KMS-11 (cell line): ENCODE data around the gene MTURN.

Source experiments
- H2AFZ ChIP-seq: fragments of 200-600 bp; sonication (generic); 2 replicates; pipeline ENCODE4 v1.6.1; 2016; ENCODE audit warnings: antibody characterized with exemption, mixed run types, low read depth
- H3K27ac ChIP-seq: fragments of 200-600 bp; sonication (generic); 2 replicates; pipeline ENCODE4 v1.6.1; 2016; ENCODE audit warnings: mild to moderate bottlenecking, mixed run types
- H3K27me3 ChIP-seq: fragments of 200-600 bp; sonication (generic); 2 replicates; pipeline ENCODE4 v1.6.1; 2017; ENCODE audit warnings: mild to moderate bottlenecking, low read depth, mixed run types, moderate library complexity; ENCODE audit not compliant: insufficient read depth
- H3K36me3 ChIP-seq: fragments of 200-600 bp; sonication (generic); 2 replicates; pipeline ENCODE4 v1.6.1; 2017; ENCODE audit warnings: mild to moderate bottlenecking, mixed run types; ENCODE audit not compliant: insufficient read depth
- H3K4me1 ChIP-seq: fragments of 200-600 bp; sonication (generic); 2 replicates; pipeline ENCODE4 v1.6.1; 2016; ENCODE audit warnings: mild to moderate bottlenecking, low read depth, mixed run types; ENCODE audit not compliant: poor library complexity, severe bottlenecking
- H3K4me2 ChIP-seq: fragments of 200-600 bp; sonication (generic); 2 replicates; pipeline ENCODE4 v1.7.0; 2016; ENCODE audit warnings: mild to moderate bottlenecking, mixed run types
- H3K4me3 ChIP-seq: fragments of 200-600 bp; sonication (generic); IDR thresholded peaks from 2 replicates; pipeline ENCODE4 v1.6.1; 2017; ENCODE audit warnings: low read depth, low read length, mixed read lengths; ENCODE audit not compliant: insufficient read depth
- H3K79me2 ChIP-seq: fragments of 200-600 bp; sonication (generic); 2 replicates; pipeline ENCODE4 v1.6.1; 2016; ENCODE audit warnings: low read depth, mixed run types; ENCODE audit not compliant: insufficient read depth
- H3K9ac ChIP-seq: fragments of 200-600 bp; sonication (generic); 2 replicates; pipeline ENCODE4 v1.6.1; 2016; ENCODE audit warnings: mild to moderate bottlenecking, mixed run types
- H4K20me1 ChIP-seq: fragments of 200-600 bp; sonication (generic); 2 replicates; pipeline ENCODE4 v1.6.1; 2016; ENCODE audit warnings: mild to moderate bottlenecking, mixed run types; ENCODE audit not compliant: insufficient read depth
- TF ChIP-seq, protein P1 (sequence below): fragments of 200-600 bp; sonication (generic); conservative IDR thresholded peaks from 2 replicates; pipeline ENCODE4 v1.6.1; 2017; ENCODE audit warnings: low read depth, mild to moderate bottlenecking, antibody characterized with exemption, low read length, moderate library complexity, mixed read lengths

MTURN gene

GRCh38 chr7:30162133-30162532 lies 27.3 kb downstream of the MTURN start:
- Histone ChIP-seq H3K36me3 (no peaks in the 10 kb centered on the region), H3K4me2 (no peak overlapping the region), H3K4me3 (no peak overlapping the region), H3K9ac (no peak overlapping the region), H3K27ac (no peak overlapping the region), H2AFZ (no peak overlapping the region), H3K27me3 (no peaks in the 10 kb centered on the region), H3K4me1 (peaks cover 9% of the 10 kb centered on the region), H4K20me1 (no peaks in the 10 kb centered on the region), H3K79me2 (no peaks in the 10 kb centered on the region)
- TF ChIP-seq, protein P1, sequence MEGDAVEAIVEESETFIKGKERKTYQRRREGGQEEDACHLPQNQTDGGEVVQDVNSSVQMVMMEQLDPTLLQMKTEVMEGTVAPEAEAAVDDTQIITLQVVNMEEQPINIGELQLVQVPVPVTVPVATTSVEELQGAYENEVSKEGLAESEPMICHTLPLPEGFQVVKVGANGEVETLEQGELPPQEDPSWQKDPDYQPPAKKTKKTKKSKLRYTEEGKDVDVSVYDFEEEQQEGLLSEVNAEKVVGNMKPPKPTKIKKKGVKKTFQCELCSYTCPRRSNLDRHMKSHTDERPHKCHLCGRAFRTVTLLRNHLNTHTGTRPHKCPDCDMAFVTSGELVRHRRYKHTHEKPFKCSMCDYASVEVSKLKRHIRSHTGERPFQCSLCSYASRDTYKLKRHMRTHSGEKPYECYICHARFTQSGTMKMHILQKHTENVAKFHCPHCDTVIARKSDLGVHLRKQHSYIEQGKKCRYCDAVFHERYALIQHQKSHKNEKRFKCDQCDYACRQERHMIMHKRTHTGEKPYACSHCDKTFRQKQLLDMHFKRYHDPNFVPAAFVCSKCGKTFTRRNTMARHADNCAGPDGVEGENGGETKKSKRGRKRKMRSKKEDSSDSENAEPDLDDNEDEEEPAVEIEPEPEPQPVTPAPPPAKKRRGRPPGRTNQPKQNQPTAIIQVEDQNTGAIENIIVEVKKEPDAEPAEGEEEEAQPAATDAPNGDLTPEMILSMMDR, result no peak

DNA sequence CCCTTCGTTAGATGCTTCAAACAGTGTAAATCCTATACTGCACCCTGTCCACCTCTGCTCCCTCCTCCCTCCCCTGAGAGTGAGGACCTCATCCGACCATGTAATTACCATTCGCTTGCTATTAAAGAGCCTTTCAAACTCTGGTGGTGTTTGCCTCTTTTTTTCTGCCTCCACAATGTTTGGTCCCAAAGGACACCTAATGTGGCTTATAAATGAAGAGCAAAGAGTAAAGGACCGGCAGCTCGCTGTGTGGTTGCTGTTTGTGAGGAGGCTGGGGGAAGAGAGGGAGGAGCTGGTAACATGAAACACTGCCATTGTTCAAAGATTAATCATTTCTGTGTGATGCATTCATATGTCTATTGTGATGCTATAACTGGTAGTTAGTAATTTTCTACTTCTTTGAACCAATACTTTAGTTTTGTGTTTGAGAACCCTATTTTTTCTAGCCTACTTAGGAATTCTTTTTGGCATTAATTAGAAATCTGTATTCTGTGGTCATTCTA lies 27.9 kb downstream of the MTURN start:
- Histone ChIP-seq H3K36me3 (no peaks in the 10 kb centered on the region), H3K79me2 (no peaks in the 10 kb centered on the region), H3K9ac (no peak overlapping the region), H2AFZ (no peak overlapping the region), H3K4me2 (no peak overlapping the region), H4K20me1 (no peaks in the 10 kb centered on the region), H3K4me1 (peaks cover 9% of the 10 kb centered on the region), H3K27me3 (no peaks in the 10 kb centered on the region), H3K4me3 (no peak overlapping the region), H3K27ac (no peak overlapping the region)
- TF ChIP-seq, protein P1, result no peak

DNA sequence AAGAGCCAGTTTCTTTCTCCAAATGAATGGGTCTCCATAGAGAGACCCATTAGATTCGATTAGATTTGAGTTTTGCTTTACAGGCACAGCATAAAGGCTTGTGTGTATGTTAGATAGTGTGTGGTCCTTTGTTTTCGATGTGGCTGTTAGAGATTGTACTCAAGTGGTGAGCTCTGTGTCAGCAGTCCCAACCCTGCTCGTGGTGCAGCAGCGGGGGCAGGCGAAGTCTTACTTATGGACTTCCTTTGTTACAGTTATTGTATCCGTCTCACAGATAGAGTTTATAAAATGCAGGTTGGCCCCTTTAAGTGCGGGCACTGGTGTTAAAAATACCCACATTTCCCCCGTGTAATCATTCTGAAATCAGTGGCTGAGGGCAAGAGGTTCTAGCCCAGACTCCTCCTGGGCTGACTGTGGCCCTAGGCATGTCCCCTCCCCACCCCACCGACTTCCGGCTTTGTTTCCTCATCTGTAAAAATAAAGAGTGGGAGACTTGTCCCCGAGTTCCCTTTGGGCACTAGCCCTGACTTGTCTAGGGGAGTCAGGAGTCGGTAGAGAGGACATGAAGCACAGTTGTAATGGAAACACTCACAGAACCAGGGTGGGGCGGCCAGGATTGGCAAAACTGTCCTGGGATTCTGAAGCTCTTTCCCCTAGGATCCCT lies 28.6 kb downstream of the MTURN start:
- Histone ChIP-seq H3K27me3 (no peaks in the 10 kb centered on the region), H2AFZ (no peak overlapping the region), H3K9ac (no peak overlapping the region), H4K20me1 (no peaks in the 10 kb centered on the region), H3K36me3 (no peaks in the 10 kb centered on the region), H3K4me1 (peaks cover 9% of the 10 kb centered on the region), H3K79me2 (no peaks in the 10 kb centered on the region), H3K4me3 (no peak overlapping the region), H3K27ac (no peak overlapping the region), H3K4me2 (no peak overlapping the region)
- TF ChIP-seq, protein P1, result no peak

GRCh38 chr7:30164567-30164966 lies 29.8 kb downstream of the MTURN start:
- Histone ChIP-seq H3K27me3 (no peaks in the 10 kb centered on the region), H2AFZ (no peak overlapping the region), H3K36me3 (no peaks in the 10 kb centered on the region), H3K79me2 (no peaks in the 10 kb centered on the region), H3K4me2 (no peak overlapping the region), H3K4me3 (no peak overlapping the region), H3K9ac (no peak overlapping the region), H4K20me1 (no peaks in the 10 kb centered on the region), H3K4me1 (peaks cover 2% of the 10 kb centered on the region), H3K27ac (no peak overlapping the region)
- TF ChIP-seq, protein P1, result peak; percentile 83
